ENCODE results near the gene MEF2A.

MEF2A gene

DNA sequence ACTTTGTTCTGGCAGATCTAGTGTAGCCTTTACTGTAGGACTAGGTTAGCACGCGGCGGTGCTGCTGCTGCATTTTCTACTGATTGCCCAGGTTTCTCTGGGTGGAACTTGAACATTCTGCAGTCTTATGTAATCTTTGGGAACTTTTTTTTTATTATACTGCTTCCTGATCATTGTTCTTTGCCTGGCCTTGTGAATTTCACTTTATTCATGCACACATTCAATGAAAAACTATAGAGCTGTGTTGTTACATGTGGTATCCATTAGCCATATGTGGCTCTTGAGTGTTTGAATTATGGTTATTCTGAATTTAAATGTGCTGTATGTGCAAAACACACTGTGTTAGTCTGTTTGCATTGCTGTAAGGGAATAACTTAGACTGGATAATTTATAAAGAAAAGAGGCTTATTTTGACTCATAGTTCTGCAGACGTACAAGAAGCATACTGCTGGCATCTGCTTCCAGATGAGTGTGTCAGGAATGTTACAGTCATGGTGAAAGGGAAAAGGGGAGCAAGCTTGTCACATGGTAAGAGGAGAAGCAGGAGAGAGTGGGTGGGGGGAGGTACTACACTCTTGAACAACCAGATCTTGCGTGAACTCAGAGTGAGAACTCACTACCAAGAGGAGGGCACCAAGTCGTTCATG, 26.5 kb downstream of the MEF2A start:
- TF ChIP-seq, protein P1, sequence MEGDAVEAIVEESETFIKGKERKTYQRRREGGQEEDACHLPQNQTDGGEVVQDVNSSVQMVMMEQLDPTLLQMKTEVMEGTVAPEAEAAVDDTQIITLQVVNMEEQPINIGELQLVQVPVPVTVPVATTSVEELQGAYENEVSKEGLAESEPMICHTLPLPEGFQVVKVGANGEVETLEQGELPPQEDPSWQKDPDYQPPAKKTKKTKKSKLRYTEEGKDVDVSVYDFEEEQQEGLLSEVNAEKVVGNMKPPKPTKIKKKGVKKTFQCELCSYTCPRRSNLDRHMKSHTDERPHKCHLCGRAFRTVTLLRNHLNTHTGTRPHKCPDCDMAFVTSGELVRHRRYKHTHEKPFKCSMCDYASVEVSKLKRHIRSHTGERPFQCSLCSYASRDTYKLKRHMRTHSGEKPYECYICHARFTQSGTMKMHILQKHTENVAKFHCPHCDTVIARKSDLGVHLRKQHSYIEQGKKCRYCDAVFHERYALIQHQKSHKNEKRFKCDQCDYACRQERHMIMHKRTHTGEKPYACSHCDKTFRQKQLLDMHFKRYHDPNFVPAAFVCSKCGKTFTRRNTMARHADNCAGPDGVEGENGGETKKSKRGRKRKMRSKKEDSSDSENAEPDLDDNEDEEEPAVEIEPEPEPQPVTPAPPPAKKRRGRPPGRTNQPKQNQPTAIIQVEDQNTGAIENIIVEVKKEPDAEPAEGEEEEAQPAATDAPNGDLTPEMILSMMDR (conservative IDR thresholded peaks at IDR 0.05): no peak
- no peak overlapping the region for H3K27ac ChIP-seq

- TF ChIP-seq, protein P1 (conservative IDR thresholded peaks at IDR 0.05): no peak
- H3K27ac ChIP-seq: no peak overlapping the region
Measured at GRCh38 chr15:99593070-99593469, 27.3 kb downstream of the MEF2A start.

DNA sequence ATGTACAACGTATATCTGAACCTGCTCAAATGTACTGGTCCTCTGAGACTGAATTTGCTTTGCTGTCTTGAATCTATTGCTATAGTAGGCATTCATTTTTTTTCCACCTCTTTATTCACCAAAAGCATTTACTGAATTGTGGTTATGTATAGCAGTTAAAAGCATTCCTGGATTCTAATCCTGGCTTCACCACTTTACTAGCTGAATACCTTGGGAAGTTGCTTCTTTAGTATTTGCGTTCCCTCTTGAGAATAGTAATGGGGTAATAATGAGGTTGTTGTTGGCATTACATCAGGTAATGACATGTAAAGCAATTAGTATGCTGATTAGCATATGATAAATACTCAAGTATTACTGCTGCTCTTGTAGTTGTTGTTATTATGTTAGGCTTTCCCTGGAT, 29.1 kb downstream of the MEF2A start:
- no peak overlapping the region for H3K27ac ChIP-seq
- TF ChIP-seq, protein P1 (conservative IDR thresholded peaks at IDR 0.05): no peak

DNA sequence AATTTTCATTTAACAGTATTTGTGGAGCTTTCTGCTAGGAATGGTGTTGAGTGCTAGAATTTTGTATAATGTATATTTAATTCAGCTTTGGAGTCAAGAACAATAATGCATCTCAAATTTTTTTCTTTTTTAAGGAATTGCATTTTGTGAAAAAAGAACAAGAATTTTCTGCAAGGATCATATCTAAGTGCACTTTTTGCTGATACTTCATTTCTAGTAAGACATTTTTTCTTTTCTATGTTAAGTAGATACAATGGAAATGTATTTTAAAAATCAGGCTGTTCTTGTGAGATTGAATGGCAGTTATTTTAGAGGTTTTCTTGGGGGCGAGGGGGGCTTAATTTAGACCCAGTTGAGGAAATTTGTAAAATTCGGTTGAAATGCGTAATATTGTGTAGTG, 32.5 kb downstream of the MEF2A start:
- TF ChIP-seq, protein P1 (conservative IDR thresholded peaks at IDR 0.05): no peak
- H3K27ac ChIP-seq: no peak overlapping the region

DNA sequence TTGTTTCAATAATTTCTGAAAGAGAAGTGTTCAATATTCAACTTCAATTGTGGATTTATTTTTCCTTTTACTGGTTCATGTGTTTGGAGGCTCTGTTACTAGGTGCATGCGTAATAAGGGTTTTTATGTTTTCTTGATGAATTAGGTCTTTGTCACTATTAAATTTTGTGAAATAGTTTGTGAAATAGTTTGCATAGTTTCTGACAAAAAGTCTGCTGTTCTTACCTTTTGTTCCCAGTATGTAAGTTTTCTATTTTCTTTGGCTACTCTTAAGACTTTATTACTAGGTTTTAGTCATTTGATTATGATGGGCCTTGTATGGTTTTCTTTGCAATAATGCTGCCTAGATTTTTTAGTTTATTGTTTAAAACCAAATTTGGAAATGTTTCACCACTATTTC, 38.0 kb downstream of the MEF2A start:
- TF ChIP-seq, protein P1 (conservative IDR thresholded peaks at IDR 0.05): no peak
- H3K27ac ChIP-seq: no peak overlapping the region

DNA sequence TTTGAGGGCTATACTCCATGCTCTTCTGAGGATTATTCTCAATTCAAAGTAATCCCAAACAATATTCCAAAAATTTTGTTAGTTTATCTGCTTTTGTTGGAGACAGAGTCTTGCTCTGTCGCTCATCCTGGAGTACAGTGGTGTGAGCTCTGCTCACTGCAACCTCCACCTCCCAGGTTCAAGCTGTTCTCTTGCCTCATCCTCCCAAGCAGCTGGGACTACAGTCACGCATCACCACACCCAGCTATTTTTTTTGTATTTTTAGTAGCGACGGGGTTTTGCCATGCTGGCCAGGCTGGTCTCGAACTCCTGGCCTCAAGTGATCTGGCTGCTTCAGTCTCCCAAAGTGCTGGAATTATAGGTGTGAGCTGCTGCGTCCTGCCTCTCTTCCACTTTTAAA, 39.1 kb downstream of the MEF2A start:
- H3K27ac ChIP-seq: no peak overlapping the region
- TF ChIP-seq, protein P1 (conservative IDR thresholded peaks at IDR 0.05): no peak

DNA sequence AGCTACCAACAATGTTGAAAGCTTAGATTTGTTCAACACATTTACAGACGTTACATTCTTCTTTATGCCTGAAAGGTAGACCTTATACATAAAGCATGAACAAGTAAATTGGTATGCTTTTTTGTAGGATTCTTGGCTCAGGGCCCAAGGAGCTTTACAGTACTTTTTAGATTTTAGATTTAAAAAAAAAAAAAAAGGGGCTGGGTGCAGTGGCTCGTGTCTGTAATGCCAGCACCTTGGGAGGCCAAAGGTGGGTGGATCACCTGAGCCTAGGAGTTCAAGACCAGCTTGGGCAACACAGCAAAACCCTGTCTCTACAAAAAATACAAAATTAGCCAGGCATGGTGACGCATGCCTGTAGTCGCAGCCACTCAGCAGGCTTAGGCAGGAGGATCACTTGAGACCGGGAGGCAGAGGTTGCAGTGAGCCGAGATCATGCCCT, 39.7 kb downstream of the MEF2A start:
- TF ChIP-seq, protein P1 (conservative IDR thresholded peaks at IDR 0.05): no peak
- no peak overlapping the region for H3K27ac ChIP-seq
